Mesenchymal stem cell (in vitro differentiated cells and primary cell): ENCODE data around the gene ZC3H4.
A peak's percentile ranks its signal among the peaks of the same experiment; 100 is the strongest.

Experiments used
- DNase-seq: peaks from one replicate; pipeline ENCODE4 v3.0.0-alpha.2; 2013
- H2AFZ ChIP-seq: one replicate; pipeline ENCODE4 v1.6.1; 2013; ENCODE audit warnings: low read depth, mild to moderate bottlenecking, control low read depth, inconsistent platforms, low read length, moderate library complexity
- H2AK5ac ChIP-seq: 2 replicates; pipeline ENCODE4 v1.6.1; 2013; ENCODE audit warnings: low read length, moderate library complexity, mild to moderate bottlenecking, inconsistent platforms; ENCODE audit not compliant: severe bottlenecking
- H2BK120ac ChIP-seq: one replicate; pipeline ENCODE4 v1.6.1; 2013; ENCODE audit warnings: low read depth, mild to moderate bottlenecking, inconsistent platforms, low read length, moderate library complexity
- H2BK12ac ChIP-seq, 2 experiments: one replicate each; pipeline ENCODE4 v1.6.1; 2013; ENCODE audit warnings: inconsistent platforms in 2 of 2, low read length in 2 of 2, mild to moderate bottlenecking in 2 of 2, moderate library complexity in 2 of 2, control low read depth in 1 of 2
- H2BK15ac ChIP-seq: one replicate; pipeline ENCODE4 v1.6.1; 2013; ENCODE audit warnings: mild to moderate bottlenecking, low read depth, inconsistent platforms; ENCODE audit not compliant: poor library complexity, severe bottlenecking
- H2BK5ac ChIP-seq: 2 replicates; pipeline ENCODE4 v1.6.1; 2013; ENCODE audit warnings: low read depth, mild to moderate bottlenecking, low read length, control low read depth, inconsistent platforms; ENCODE audit not compliant: poor library complexity, severe bottlenecking
- H3K14ac ChIP-seq, 2 experiments: one replicate each; pipeline ENCODE4 v1.6.1; 2013; ENCODE audit warnings: inconsistent platforms in 2 of 2, low read length in 2 of 2, control low read depth in 1 of 2, mild to moderate bottlenecking in 1 of 2, moderate library complexity in 1 of 2
- H3K18ac ChIP-seq, 2 experiments: one replicate each; pipeline ENCODE4 v1.6.1; 2013; ENCODE audit warnings: inconsistent platforms in 2 of 2, low read length in 2 of 2, control low read depth in 1 of 2, low read depth in 1 of 2, mild to moderate bottlenecking in 1 of 2
- H3K23ac ChIP-seq, 2 experiments: one replicate each; pipeline ENCODE4 v1.6.1; 2013; ENCODE audit warnings: inconsistent platforms in 2 of 2, low read length in 2 of 2, mild to moderate bottlenecking in 2 of 2, moderate library complexity in 2 of 2, control low read depth in 1 of 2
- H3K27ac ChIP-seq: 2 replicates; pipeline ENCODE4 v1.5.1; 2013; ENCODE audit warnings: mild to moderate bottlenecking, moderate library complexity, low read length, control low read depth, inconsistent platforms; ENCODE audit not compliant: poor library complexity, severe bottlenecking
- H3K27me3 ChIP-seq, 2 experiments: 2 replicates each; pipeline versions ENCODE4 v1.6.1 to v1.7.0; 2013; ENCODE audit warnings: low read length in 2 of 2, mild to moderate bottlenecking in 2 of 2, moderate library complexity in 2 of 2, control low read depth in 1 of 2, inconsistent platforms in 1 of 2; ENCODE audit not compliant: control insufficient read depth in 1 of 2, insufficient read depth in 1 of 2
- H3K36me3 ChIP-seq, 2 experiments: 2 replicates each; pipeline versions ENCODE4 v1.6.1 to v1.7.0; 2013; ENCODE audit warnings: low read length in 2 of 2, control low read depth in 1 of 2, inconsistent platforms in 1 of 2, low read depth in 1 of 2, mild to moderate bottlenecking in 1 of 2; ENCODE audit not compliant: insufficient read depth in 2 of 2, control insufficient read depth in 1 of 2
- H3K4ac ChIP-seq, 2 experiments: one replicate each; pipeline ENCODE4 v1.6.1; 2013; ENCODE audit warnings: inconsistent platforms in 2 of 2, low read length in 2 of 2, mild to moderate bottlenecking in 2 of 2, moderate library complexity in 2 of 2, control low read depth in 1 of 2, low read depth in 1 of 2
- H3K4me1 ChIP-seq: 2 replicates; pipeline ENCODE4 v1.6.1; 2013; ENCODE audit warnings: low read depth, low read length, control low read depth; ENCODE audit not compliant: control insufficient read depth, insufficient read depth
- H3K4me2 ChIP-seq: 2 replicates; pipeline ENCODE4 v1.6.1; 2013; ENCODE audit warnings: low read length, mild to moderate bottlenecking, inconsistent platforms; ENCODE audit not compliant: poor library complexity, severe bottlenecking
- H3K4me3 ChIP-seq, 2 experiments: 2 replicates each; pipeline versions ENCODE4 v1.5.1 to v1.7.0; 2013; ENCODE audit warnings: low read length in 2 of 2, mild to moderate bottlenecking in 2 of 2, control low read depth in 1 of 2, low read depth in 1 of 2; ENCODE audit not compliant: insufficient read depth in 1 of 2
- H3K79me1 ChIP-seq: replicated peaks from 2 replicates; pipeline ENCODE4 v1.6.1; 2013; ENCODE audit warnings: mild to moderate bottlenecking, control low read depth, low read length, inconsistent platforms; ENCODE audit not compliant: poor library complexity, severe bottlenecking
- H3K9ac ChIP-seq: 2 replicates; pipeline ENCODE4 v1.7.0; 2013; ENCODE audit warnings: mild to moderate bottlenecking, low read length, moderate library complexity
- H3K9me3 ChIP-seq: 2 replicates; pipeline ENCODE4 v1.7.0; 2013; ENCODE audit warnings: mild to moderate bottlenecking, low read length; ENCODE audit not compliant: control insufficient read depth
- H4K8ac ChIP-seq: one replicate; pipeline ENCODE4 v1.6.1; 2013; ENCODE audit warnings: inconsistent platforms, mild to moderate bottlenecking, low read length, moderate library complexity
- H4K91ac ChIP-seq: one replicate; pipeline ENCODE4 v1.6.1; 2013; ENCODE audit warnings: mild to moderate bottlenecking, low read length, inconsistent platforms
- WGBS: methylation state at CpG from one replicate; pipeline ENCODE4 v1.1.7; 2013; ENCODE audit warnings: mixed read lengths; 5-methylcytosine and 5-hydroxymethylcytosine counted together

The ZC3H4 gene

GRCh38 chr19:47113850-47114651 is 475 bp upstream of the ZC3H4 start:
- Histone ChIP-seq H3K4me3 (peak overlapping the region in 1 of 2 experiments; percentile 92), H3K14ac (no peak overlapping the region), H3K9me3 (no peaks in the 10 kb centered on the region), H3K4me1 (peaks cover 3% of the 10 kb centered on the region), H4K91ac (peak overlapping the region; percentile 48), H4K8ac (no peak overlapping the region), H3K4ac (peak overlapping the region in 1 of 2 experiments; percentile 7), H2BK15ac (no peak overlapping the region), H2BK5ac (no peak overlapping the region), H2AK5ac (no peak overlapping the region), H3K18ac (peak overlapping the region in 1 of 2 experiments; percentile 66), H3K79me1 (no peaks in the 10 kb centered on the region), H2BK120ac (no peak overlapping the region), H3K27me3 (no peaks in the 10 kb centered on the region), H2AFZ (no peak overlapping the region), H3K4me2 (peak overlapping the region; percentile 50), H2BK12ac (no peak overlapping the region), H3K27ac (peak overlapping the region; percentile 100), H3K23ac (no peak overlapping the region), H3K36me3 (peaks cover 0 to 15% of the 10 kb centered on the region in 2 experiments), H3K9ac (peak overlapping the region; percentile 100)
- 82% methylated on average over 26 of the region's 26 CpGs for WGBS
- DNase-seq = no peak

- peaks cover 3% of the 10 kb centered on the region for H3K4me1 ChIP-seq
- peak overlapping the region; percentile 100 for H3K9ac ChIP-seq
- peak overlapping the region; percentile 89 for H3K4me2 ChIP-seq
- H4K8ac ChIP-seq = peak overlapping the region; percentile 99
- peak overlapping the region; percentile 99 for H2BK120ac ChIP-seq
- peak overlapping the region; percentile 99 to 100 for H3K18ac ChIP-seq
- DNase-seq = peak; percentile 88
- peaks cover 1% of the 10 kb centered on the region for H3K79me1 ChIP-seq
- peak overlapping the region; percentile 100 for H4K91ac ChIP-seq
- peak overlapping the region; percentile 50 to 79 for H3K23ac ChIP-seq
- no peak overlapping the region for H2AFZ ChIP-seq
- peak overlapping the region; percentile 99 for H2BK5ac ChIP-seq
- peak overlapping the region; percentile 99 for H2BK15ac ChIP-seq
- H3K36me3 ChIP-seq = peaks cover 0 to 15% of the 10 kb centered on the region in 2 experiments
- peak overlapping the region; percentile 100 for H2AK5ac ChIP-seq
- peak overlapping the region; percentile 99 to 100 for H3K14ac ChIP-seq
- H3K9me3 ChIP-seq = no peaks in the 10 kb centered on the region
- H3K4ac ChIP-seq = peak overlapping the region; percentile 99 to 100
- peak overlapping the region; percentile 99 for H3K27ac ChIP-seq
- H2BK12ac ChIP-seq = peak overlapping the region; percentile 54
- WGBS = under 1% methylated on average over 61 of the region's 85 CpGs
- H3K27me3 ChIP-seq = no peaks in the 10 kb centered on the region
- peak overlapping the region; percentile 91 to 95 for H3K4me3 ChIP-seq
Measured at GRCh38 chr19:47112166-47112996, 1.2 kb downstream of the ZC3H4 start.

- Histone ChIP-seq H3K27me3 (no peaks in the 10 kb centered on the region), H3K9ac (peak overlapping the region; percentile 100), H4K91ac (peak overlapping the region; percentile 100), H2BK15ac (peak overlapping the region; percentile 82), H2BK5ac (peak overlapping the region; percentile 98), H4K8ac (peak overlapping the region; percentile 78), H3K79me1 (peaks cover 1% of the 10 kb centered on the region), H3K4ac (peak overlapping the region; percentile 98 to 99), H3K23ac (no peak overlapping the region), H3K27ac (peak overlapping the region; percentile 78), H2AFZ (no peak overlapping the region), H3K4me2 (peak overlapping the region; percentile 80), H3K36me3 (peaks cover 0 to 15% of the 10 kb centered on the region in 2 experiments), H3K4me1 (peaks cover 3% of the 10 kb centered on the region), H2BK12ac (peak overlapping the region in 1 of 2 experiments; percentile 54), H3K18ac (peak overlapping the region; percentile 99 to 100), H3K14ac (peak overlapping the region; percentile 99 to 100), H3K9me3 (no peaks in the 10 kb centered on the region), H3K4me3 (peak overlapping the region; percentile 91 to 95), H2AK5ac (peak overlapping the region; percentile 100), H2BK120ac (peak overlapping the region; percentile 99)
- 2% methylated on average over 11 of the region's 24 CpGs for WGBS
- no peak for DNase-seq
Measured at GRCh38 chr19:47111682-47112165, 1.9 kb downstream of the ZC3H4 start.
